GM12878 (cell line): Measurements from ENCODE around the gene TEX2. TPM values are rescaled to one million over a fixed set of nuclear protein-coding genes. Genes with fewer than 3 reads are reported as not detected.
"Not testable (repeated sequence)": the region's sequence is repeated elsewhere in the genome, so short reads cannot be mapped to it uniquely, and the experiment has no call there.

ENCODE experiments used
- ATAC-seq: fragments of 200-7000 bp; cut with Tn5 transposase; 3 replicates; pipeline ENCODE4 v1.9.1; 2020; ENCODE audit warnings: mild to moderate bottlenecking, moderate library complexity
- BruUV-seq: library from RNA; stranded (reverse); fragments of 400-500 nt; replicated peaks from 2 replicates; lab custom pipeline; 2021; lab: Mats Ljungman, UMichigan
- CTCF ChIA-PET: fragments of 300-600 bp; sonication (Branson Sonifier 250); formaldehyde crosslinking; extraction: SDS; loops from one replicate; lab custom pipeline; 2021; ENCODE audit warnings: inconsistent platforms; lab: Yijun Ruan, JAX
- POLR2A ChIA-PET: fragments of 350-600 bp; formaldehyde crosslinking; extraction: SDS; loops from one replicate; lab custom pipeline; 2021; ENCODE audit warnings: inconsistent platforms; lab: Charles Lee
- RAD21 ChIA-PET: fragments of 300-600 bp; sonication (Branson Sonifier 250); formaldehyde crosslinking; loops from one replicate; lab custom pipeline; 2023; ENCODE audit warnings: antibody characterized with exemption; ENCODE audit not compliant: unreplicated experiment; lab: Charles Lee
- SMC1A ChIA-PET: fragments of 300-600 bp; sonication (Branson Sonifier 250); formaldehyde crosslinking; loops from one replicate; lab custom pipeline; 2023; ENCODE audit not compliant: unreplicated experiment, uncharacterized antibody; lab: Charles Lee
- DNase-seq: peaks from one replicate; pipeline ENCODE4 v3.0.0-alpha.2; 2011; ENCODE audit warnings: low read depth, low spot score
- FAIRE-seq: peaks from 3 replicates; lab custom pipeline; 2011; peaks lifted over from hg19 to GRCh38; lab: Jason Lieb, UNC
- H2AFZ ChIP-seq: 2 replicates; pipeline ENCODE4 v1.6.0; 2011; ENCODE audit warnings: low read depth, low read length, control low read depth; ENCODE audit not compliant: control insufficient read depth
- H3K27ac ChIP-seq: 2 replicates; pipeline ENCODE4 v1.5.1; 2011; ENCODE audit warnings: control low read depth; ENCODE audit not compliant: control insufficient read depth, insufficient read depth
- H3K27me3 ChIP-seq, 2 experiments: replicated peaks in 1 of 2; 2 replicates each; pipeline versions ENCODE4 v1.6.0 to v1.6.1; 2011; ENCODE audit warnings: low read length in 1 of 2; ENCODE audit not compliant: control insufficient read depth in 2 of 2, insufficient read depth in 2 of 2
- H3K36me3 ChIP-seq, 2 experiments: 2 replicates each; pipeline ENCODE4 v1.5.1; 2011; ENCODE audit warnings: low read length in 1 of 2; ENCODE audit not compliant: control insufficient read depth in 2 of 2, insufficient read depth in 2 of 2
- H3K4me1 ChIP-seq: 2 replicates; pipeline ENCODE4 v1.6.1; 2011; ENCODE audit warnings: mild to moderate bottlenecking, low read length, moderate library complexity, mixed read lengths; ENCODE audit not compliant: control insufficient read depth, insufficient read depth
- H3K4me2 ChIP-seq: 2 replicates; pipeline ENCODE4 v1.6.0; 2011; ENCODE audit warnings: control low read depth; ENCODE audit not compliant: control insufficient read depth, insufficient read depth
- H3K4me3 ChIP-seq: fragments of 200-600 bp; sonication (generic); 2 replicates; pipeline ENCODE4 v1.5.1; 2016
- H3K79me2 ChIP-seq: 2 replicates; pipeline ENCODE4 v1.6.0; 2011; ENCODE audit warnings: low read length; ENCODE audit not compliant: control insufficient read depth, insufficient read depth
- H3K9ac ChIP-seq: 2 replicates; pipeline ENCODE4 v1.8.0; 2011; ENCODE audit warnings: low read length, control low read depth, mixed read lengths; ENCODE audit not compliant: control insufficient read depth, insufficient read depth
- H3K9me3 ChIP-seq: replicated peaks from 3 replicates; pipeline ENCODE4 v1.5.1; 2011; ENCODE audit warnings: mild to moderate bottlenecking, low read length; ENCODE audit not compliant: control insufficient read depth, insufficient read depth
- H4K20me1 ChIP-seq: 2 replicates; pipeline ENCODE4 v1.6.0; 2011; ENCODE audit not compliant: control insufficient read depth, insufficient read depth
- HDAC6 ChIP-seq: fragments of 200-600 bp; sonication (generic); IDR thresholded peaks from one replicate; pipeline ENCODE4 v1.8.0; 2017; ENCODE audit warnings: antibody characterized with exemption; ENCODE audit not compliant: unreplicated experiment
- POLR2AphosphoS2 ChIP-seq: IDR thresholded peaks from 2 replicates; pipeline ENCODE4 v1.6.1; 2011; ENCODE audit warnings: low read depth, mild to moderate bottlenecking, low read length, improper control_type of control experiment, moderate library complexity
- RBBP5 ChIP-seq: fragments of 200-600 bp; sonication (generic); conservative IDR thresholded peaks from 2 replicates; pipeline ENCODE4 v1.6.1; 2016
- SIX5 ChIP-seq: IDR thresholded peaks from 2 replicates; pipeline ENCODE4 v1.6.1; 2011; ENCODE audit warnings: mild to moderate bottlenecking, low read depth, low read length, moderate library complexity; ENCODE audit not compliant: severe bottlenecking
- SMC3 ChIP-seq: IDR thresholded peaks from 2 replicates; pipeline ENCODE4 v1.6.1; 2011; ENCODE audit warnings: low read length, improper control_type of control experiment, borderline replicate concordance
- STAT1 ChIP-seq: fragments of 450-650 bp; conservative IDR thresholded peaks from 2 replicates; pipeline ENCODE4 v1.6.1; 2014; ENCODE audit warnings: antibody characterized with exemption, mild to moderate bottlenecking
- ZNF217 ChIP-seq: fragments of 450-650 bp; IDR thresholded peaks from 2 replicates; pipeline ENCODE4 v1.6.1; 2017; ENCODE audit warnings: antibody characterized with exemption, mild to moderate bottlenecking
- WGBS: methylation state at CpG from one replicate; pipeline ENCODE4 v1.1.6; 2016; ENCODE audit warnings: low lambda C conversion rate; ENCODE audit not compliant: insufficient replicate concordance, insufficient coverage; ENCODE audit errors: missing lambda C conversion rate; 5-methylcytosine and 5-hydroxymethylcytosine counted together
- in situ Hi-C: fragments of 300-500 bp; cut with MboI; formaldehyde crosslinking; loops from 9 replicates; pipeline ENCODE4 v1.14.3; 2018; ENCODE audit warnings: mixed read lengths
- intact Hi-C: fragments of 100-400 bp; cut with micrococcal nuclease; formaldehyde crosslinking; loops from one replicate; pipeline ENCODE4 v1.14.2; 2022; ENCODE audit not compliant: unreplicated experiment
- polyA plus RNA-seq, 11 experiments: library from polyadenylated mRNA; depleted of rRNA in 4 of 11; unstranded in 6 of 11; stranded (reverse) in 5 of 11; fragments of >200 nt; fragmentation: Nextera tagmentation in 4 of 11; fragmentation: Illumina TruSeq in 1 of 11; extraction: Ambion mirVana in 4 of 11; extraction: Trizol in 1 of 11; gene quantifications; 1 replicate in 1 of 11; 2 replicates in 10 of 11; pipeline versions ENCODE4 v1.2.1 to v1.2.3, GENCODE V29; 2011 to 2016; ENCODE audit warnings: inconsistent platforms in 2 of 11, missing spikeins in 2 of 11, low read depth in 1 of 11
- total RNA-seq, 4 experiments: library from RNA; depleted of rRNA in 3 of 4; stranded (reverse); fragments of >200 nt in 3 of 4; fragmentation: Illumina TruSeq in 1 of 4; extraction: Trizol in 1 of 4; gene quantifications; 2 replicates each; pipeline versions ENCODE4 v1.2.1 to v1.2.3, GENCODE V29; 2013 to 2021
- TF ChIP-seq, protein P1 (sequence below): fragments of 450-650 bp; IDR thresholded peaks from 2 replicates; pipeline ENCODE4 v1.6.1; 2017; ENCODE audit warnings: mild to moderate bottlenecking, moderate library complexity
- TF ChIP-seq, protein P2 (sequence below): fragments of 450-650 bp; IDR thresholded peaks from 2 replicates; pipeline ENCODE4 v1.6.1; 2018; ENCODE audit warnings: mild to moderate bottlenecking, low read depth, moderate library complexity; ENCODE audit not compliant: partially characterized antibody

TEX2 gene
- total and polyA plus RNA-seq, 10 of the 15 experiments (the other 5 are each of a cell fraction or from before 2014, with no cell fraction given): 3.8 to 19.9 (median 15.8) TPM

DNA sequence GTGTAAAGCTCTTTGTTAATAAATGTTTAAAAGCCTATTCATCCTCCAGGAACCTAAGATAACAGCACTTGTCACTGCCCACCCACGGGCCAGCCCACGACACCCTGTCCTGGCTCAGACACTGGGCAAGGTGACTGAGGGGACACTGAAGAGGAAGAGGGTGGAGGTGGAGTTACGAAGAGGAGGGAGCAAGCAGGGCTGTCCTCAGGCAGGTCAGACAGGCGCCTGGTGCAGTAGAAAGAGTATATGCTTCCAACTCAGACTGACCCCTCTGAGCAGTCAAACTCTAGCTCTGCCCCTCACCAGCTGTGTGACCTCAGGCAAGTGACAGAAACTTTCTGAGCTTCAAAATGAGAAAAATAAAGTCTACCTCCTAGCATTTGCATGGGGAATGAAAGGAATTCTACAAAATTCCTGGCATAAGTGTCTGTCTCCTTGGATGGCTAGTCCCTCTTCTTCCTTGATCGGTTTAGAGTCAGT is 22.8 kb downstream of the TEX2 start:
- no TSS peak for BruUV-seq
- WGBS: 68% methylated on average over 5 of the region's 5 CpGs
- POLR2A ChIA-PET: interaction anchor here (0.6 kb wide), 1 partner anchor 22 kb away, joined by 5 read pairs; no protein-coding TSS in a partner anchor
- intact Hi-C loops: no loop called here
- no peak overlapping the region for H3K9ac ChIP-seq
- H3K36me3 ChIP-seq: no peaks in the 10 kb centered on the region; a peak in 1 of 4 replicates
- TF ChIP-seq POLR2AphosphoS2 (no peak), HDAC6 (no peak), SMC3 (no peak), STAT1 (no peak), SIX5 (no peak), RBBP5 (no peak), ZNF217 (no peak)
- TF ChIP-seq, protein P1, sequence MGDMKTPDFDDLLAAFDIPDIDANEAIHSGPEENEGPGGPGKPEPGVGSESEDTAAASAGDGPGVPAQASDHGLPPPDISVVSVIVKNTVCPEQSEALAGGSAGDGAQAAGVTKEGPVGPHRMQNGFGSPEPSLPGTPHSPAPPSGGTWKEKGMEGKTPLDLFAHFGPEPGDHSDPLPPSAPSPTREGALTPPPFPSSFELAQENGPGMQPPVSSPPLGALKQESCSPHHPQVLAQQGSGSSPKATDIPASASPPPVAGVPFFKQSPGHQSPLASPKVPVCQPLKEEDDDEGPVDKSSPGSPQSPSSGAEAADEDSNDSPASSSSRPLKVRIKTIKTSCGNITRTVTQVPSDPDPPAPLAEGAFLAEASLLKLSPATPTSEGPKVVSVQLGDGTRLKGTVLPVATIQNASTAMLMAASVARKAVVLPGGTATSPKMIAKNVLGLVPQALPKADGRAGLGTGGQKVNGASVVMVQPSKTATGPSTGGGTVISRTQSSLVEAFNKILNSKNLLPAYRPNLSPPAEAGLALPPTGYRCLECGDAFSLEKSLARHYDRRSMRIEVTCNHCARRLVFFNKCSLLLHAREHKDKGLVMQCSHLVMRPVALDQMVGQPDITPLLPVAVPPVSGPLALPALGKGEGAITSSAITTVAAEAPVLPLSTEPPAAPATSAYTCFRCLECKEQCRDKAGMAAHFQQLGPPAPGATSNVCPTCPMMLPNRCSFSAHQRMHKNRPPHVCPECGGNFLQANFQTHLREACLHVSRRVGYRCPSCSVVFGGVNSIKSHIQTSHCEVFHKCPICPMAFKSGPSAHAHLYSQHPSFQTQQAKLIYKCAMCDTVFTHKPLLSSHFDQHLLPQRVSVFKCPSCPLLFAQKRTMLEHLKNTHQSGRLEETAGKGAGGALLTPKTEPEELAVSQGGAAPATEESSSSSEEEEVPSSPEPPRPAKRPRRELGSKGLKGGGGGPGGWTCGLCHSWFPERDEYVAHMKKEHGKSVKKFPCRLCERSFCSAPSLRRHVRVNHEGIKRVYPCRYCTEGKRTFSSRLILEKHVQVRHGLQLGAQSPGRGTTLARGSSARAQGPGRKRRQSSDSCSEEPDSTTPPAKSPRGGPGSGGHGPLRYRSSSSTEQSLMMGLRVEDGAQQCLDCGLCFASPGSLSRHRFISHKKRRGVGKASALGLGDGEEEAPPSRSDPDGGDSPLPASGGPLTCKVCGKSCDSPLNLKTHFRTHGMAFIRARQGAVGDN: no peak
- TF ChIP-seq, protein P2, sequence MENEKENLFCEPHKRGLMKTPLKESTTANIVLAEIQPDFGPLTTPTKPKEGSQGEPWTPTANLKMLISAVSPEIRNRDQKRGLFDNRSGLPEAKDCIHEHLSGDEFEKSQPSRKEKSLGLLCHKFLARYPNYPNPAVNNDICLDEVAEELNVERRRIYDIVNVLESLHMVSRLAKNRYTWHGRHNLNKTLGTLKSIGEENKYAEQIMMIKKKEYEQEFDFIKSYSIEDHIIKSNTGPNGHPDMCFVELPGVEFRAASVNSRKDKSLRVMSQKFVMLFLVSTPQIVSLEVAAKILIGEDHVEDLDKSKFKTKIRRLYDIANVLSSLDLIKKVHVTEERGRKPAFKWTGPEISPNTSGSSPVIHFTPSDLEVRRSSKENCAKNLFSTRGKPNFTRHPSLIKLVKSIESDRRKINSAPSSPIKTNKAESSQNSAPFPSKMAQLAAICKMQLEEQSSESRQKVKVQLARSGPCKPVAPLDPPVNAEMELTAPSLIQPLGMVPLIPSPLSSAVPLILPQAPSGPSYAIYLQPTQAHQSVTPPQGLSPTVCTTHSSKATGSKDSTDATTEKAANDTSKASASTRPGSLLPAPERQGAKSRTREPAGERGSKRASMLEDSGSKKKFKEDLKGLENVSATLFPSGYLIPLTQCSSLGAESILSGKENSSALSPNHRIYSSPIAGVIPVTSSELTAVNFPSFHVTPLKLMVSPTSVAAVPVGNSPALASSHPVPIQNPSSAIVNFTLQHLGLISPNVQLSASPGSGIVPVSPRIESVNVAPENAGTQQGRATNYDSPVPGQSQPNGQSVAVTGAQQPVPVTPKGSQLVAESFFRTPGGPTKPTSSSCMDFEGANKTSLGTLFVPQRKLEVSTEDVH: no peak
- in situ Hi-C loops: no loop called here
- H3K4me3 ChIP-seq: no peak overlapping the region
- H3K27ac ChIP-seq: no peak overlapping the region
- RAD21 ChIA-PET: interaction anchor here (0.9 to 2.0 kb wide), 2 partner anchors 24 to 40 kb away, joined by 3 to 5 read pairs; no protein-coding TSS in a partner anchor
- no peak overlapping the region for H2AFZ ChIP-seq
- FAIRE-seq (no peak), DNase-seq (no peak), ATAC-seq (peak; percentile 23; the same call in 1 of the 3 replicates)
- H3K9me3 ChIP-seq: no peaks in the 10 kb centered on the region
- no peaks in the 10 kb centered on the region for H4K20me1 ChIP-seq
- H3K4me1 ChIP-seq: no peaks in the 10 kb centered on the region
- no peaks in the 10 kb centered on the region for H3K79me2 ChIP-seq
- no peak overlapping the region for H3K4me2 ChIP-seq
- CTCF ChIA-PET: interaction anchor here (1.6 kb wide), 2 partner anchors 10 to 39 kb away, joined by 3 to 4 read pairs; no protein-coding TSS in a partner anchor
- no peaks in the 10 kb centered on the region for H3K27me3 ChIP-seq
- SMC1A ChIA-PET: interaction anchor here (0.7 to 1.5 kb wide), 3 partner anchors 43 to 390 kb away, joined by 3 to 4 read pairs (median 3); no protein-coding TSS in a partner anchor

DNA sequence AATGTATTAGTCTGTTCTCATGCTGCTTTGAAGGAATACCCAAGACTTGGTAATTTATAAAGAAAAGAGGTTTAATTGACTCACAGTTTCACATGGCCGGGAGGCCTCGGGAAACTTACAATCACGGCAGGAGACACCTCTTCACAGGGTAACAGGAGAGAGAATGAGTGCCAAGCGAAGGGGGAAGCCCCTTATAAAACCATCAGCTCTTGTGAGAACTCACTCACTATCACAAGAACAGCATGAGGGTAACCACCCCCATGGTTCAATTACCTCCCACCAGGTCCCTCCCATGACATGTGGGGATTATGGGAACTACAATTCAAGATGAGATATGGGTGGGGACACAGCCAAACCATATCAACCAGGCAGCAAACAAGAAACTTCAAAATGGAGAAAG is 24.6 kb downstream of the TEX2 start:
- WGBS: 83% methylated on average over 4 of the region's 4 CpGs
- ChIA-PET SMC1A (interaction anchor here (1.1 kb wide), 1 partner anchor 89 kb away, joined by 3 read pairs; no protein-coding TSS in a partner anchor), POLR2A (interaction anchor here (0.6 to 1.0 kb wide), 3 partner anchors 25 to 201 kb away, joined by 3 to 7 read pairs (median 3); partner anchors contain the start of gene TEX2), RAD21 (interaction anchor here (1.2 kb wide), 1 partner anchor 11 kb away, joined by 3 read pairs; no protein-coding TSS in a partner anchor), CTCF (interaction anchor here (0.8 to 1.6 kb wide), 6 partner anchors 11 to 213 kb away, joined by 3 to 4 read pairs (median 3); no protein-coding TSS in a partner anchor)
- in situ Hi-C loops, DNase-seq, H4K20me1 ChIP-seq, FAIRE-seq, H3K4me2 ChIP-seq, H3K4me1 ChIP-seq, H3K79me2 ChIP-seq, H3K4me3 ChIP-seq, BruUV-seq, H3K36me3 ChIP-seq, H3K27ac ChIP-seq, intact Hi-C loops, H3K27me3 ChIP-seq, H2AFZ ChIP-seq, H3K9ac ChIP-seq, H3K9me3 ChIP-seq: not testable (repeated sequence)
- ATAC-seq: peak; percentile 49
